RPMI8226 (cell line): Measurements from ENCODE around the gene TMEM132D.

Experiments used
- DNase-seq: peaks from one replicate; pipeline ENCODE4 v3.0.0-alpha.2; 2015

Gene TMEM132D

DNA sequence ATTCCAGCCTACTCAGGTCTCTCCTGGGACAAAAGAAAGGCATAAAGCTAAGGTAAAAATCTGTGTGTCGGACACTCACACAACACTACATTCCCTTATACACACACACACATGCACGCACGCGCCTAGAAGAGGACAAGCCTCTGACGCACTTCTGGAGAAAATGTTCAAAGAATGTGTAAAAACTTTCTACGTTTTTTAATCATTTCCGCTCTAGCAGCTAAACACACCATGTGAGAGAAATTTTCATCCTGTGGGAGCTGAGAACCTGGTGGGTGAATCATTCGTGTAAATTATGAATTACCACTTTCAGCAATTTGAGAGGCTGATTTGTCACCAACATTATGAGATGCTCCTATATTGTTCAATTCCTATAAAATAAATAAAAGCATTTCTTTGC, 494.5 kb downstream of the TMEM132D start:
- no peak for DNase-seq

DNA sequence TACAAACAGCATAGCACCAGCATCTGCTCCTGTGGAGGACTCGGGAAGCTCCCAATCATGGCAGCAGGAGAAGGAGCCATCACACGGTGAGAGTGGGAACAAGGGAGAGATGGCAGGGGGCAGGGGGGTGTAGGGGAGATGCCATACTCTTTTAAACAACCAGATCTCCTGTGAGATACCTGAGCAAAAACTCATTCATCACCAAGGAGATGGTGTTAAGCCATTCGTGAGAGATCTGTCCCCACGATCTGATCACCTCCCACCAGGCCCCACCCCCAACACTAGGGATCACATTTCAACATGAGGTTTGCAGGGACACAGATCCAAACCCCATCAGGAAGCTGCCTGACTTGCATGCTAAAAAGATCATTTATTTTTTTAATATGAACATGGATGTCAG, 499.3 kb downstream of the TMEM132D start:
- no peak for DNase-seq

DNA sequence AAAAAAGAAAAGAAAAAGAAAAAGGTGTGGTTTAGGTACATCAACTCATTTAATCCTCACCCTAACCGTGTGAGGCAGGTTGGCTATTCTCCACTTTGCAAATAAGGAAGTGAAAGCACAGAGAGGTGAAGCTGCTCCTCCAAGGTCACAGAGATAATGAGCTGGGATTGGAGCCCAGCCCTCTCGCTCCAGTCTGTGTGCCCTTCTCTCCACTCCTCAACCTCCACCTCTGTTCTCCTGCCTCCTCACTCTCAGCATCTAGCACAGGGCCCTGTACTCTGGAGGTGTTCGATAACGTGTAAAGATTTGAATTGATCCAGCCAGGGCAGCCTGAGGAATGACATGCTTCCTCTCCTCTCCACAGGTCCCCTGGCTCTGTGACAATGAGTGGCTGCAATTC, 502.3 kb downstream of the TMEM132D start:
- peak; percentile 55 for DNase-seq

DNA sequence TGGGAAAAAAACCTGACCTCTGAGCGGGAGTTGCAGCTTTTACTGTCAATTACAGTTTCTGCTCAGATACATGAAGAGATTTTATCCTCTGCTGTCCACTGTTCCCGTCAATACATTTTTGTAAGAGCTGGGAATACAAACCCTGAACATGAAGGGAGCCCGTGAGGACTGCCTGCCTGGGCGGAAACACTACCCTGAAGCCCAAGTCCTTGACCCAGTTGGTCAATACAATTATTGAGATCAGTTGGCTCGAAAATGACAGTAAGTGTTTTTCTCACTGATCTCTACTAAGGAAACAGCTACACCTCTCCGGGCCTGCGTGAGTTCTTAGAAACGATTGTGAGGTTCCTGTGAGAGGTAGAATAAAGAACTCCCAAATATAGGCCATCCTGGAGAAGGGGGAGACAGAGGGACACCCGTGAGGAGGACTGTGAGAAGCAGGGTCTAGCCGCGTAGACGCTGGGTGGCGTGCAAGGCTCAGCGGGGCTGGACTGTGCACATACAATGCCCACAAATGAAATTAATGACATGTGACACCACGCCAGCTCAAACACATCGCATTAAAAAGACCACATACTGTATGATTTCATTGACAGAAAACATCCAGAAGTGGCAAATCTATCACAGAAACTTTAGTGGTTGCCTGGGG, 509.5 kb downstream of the TMEM132D start:
- no peak for DNase-seq

DNA sequence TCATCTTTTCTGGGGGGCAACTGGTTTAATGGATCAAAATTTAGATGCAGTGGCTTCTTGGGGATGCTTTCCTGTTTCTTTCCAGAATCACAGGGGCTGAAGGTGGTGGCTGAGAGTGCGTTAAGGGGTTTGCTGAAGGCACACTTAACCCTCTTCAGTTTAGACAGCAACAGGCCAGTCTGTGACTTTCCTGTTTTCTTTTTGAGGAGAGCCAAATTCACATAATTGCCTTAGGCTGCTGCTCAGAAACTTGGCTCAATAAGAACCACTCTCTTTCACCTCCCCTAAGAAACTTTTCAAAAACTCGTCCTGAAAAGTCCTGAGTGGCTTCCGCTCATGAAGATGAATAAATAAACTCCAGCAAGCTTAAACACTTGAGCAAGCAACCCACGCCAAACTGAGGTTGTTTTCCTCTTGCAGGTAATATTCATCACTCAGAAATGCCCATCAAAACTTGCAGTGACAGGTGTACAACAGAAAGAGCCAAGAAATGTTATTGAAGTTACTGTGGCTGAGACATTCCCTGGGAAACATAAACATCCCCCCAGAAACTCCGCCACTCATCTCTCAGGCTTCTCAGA, 510.4 kb downstream of the TMEM132D start:
- no peak for DNase-seq

DNA sequence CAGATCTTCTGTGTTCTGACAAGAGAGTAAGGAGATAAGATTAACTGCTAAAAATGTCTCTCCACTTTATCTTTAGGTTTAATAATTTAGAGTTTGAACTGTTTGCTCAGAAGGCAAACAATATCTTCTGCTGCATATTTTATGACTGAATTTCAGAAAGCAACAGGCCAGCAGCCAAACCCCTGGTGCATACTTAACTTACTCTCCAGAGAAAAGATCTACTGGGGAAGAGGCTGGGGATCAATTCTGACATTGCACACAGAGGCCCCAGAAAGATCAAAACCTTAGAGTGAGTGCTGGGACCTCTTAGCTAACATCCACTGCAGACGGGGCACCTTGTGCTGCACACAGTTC, 518.2 kb downstream of the TMEM132D start:
- no peak for DNase-seq

DNA sequence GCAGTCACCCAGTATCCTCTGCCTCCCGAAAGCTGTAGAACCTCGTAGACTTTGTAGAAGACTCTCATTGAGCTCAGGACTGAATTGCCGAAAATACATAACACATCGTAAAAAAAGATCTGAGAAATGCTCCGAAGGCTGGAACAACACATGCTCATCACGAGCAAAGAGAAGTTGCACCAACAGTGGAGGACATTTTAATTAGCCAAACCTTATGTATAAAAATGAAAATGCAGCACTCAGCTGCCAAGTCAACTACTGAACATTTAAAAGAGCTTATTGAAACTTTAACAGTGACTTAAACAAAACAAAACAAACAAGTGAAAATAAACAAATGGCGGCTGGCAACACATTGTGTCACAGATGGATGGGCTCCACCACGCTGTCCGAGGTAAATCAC, 519.9 kb downstream of the TMEM132D start:
- no peak for DNase-seq

DNA sequence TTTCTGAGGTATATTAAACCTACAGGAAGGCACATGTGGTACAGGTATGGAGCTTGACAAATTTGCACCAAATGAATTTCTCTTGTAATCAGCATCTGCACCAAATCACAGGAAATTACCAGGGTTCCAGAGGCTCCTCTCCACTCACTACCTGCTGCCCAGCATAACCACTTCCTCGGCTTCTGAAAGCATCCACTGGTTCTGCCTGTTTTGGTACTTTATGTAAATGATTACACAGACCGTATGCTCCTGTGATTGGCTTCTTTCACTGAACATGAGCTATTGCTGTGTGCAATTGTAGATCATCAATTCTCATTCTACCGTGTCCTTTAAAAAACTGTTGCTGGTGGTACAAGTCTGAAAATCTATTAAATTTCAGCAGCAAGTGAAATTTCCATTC, 522.1 kb downstream of the TMEM132D start:
- DNase-seq: no peak

DNA sequence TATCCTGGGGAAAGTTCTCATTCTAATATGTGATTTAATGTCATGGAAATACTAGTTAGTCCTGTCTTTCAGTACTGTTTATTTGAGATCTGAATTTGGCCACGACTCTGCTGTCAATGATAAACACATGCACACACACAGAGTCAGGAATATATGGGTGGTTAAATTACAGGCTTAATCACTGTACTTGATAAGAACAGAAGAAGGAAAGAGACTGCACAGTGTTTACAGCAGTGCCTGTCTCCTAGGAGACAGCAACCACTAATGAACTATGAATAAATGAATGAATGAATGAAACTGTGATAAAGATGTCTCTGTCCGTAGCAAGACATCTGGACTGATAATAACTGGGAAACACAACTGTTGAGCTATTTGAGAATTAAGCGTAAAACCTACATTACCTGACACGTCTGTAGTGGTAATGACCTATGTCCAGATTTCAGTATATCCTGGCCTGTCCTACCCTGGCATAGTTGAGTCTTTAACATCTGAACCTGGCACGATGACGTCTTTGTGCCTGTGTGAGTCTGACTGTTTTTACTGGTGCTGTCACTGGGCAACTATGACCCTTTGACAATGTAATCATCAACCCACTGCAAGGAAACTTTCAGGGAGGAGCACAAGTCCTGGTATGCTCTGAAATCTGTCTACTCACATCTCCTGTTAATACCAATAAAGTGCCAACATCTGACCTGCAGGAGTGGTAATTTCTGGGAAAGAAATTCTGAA, 524.6 kb downstream of the TMEM132D start:
- no peak for DNase-seq

DNA sequence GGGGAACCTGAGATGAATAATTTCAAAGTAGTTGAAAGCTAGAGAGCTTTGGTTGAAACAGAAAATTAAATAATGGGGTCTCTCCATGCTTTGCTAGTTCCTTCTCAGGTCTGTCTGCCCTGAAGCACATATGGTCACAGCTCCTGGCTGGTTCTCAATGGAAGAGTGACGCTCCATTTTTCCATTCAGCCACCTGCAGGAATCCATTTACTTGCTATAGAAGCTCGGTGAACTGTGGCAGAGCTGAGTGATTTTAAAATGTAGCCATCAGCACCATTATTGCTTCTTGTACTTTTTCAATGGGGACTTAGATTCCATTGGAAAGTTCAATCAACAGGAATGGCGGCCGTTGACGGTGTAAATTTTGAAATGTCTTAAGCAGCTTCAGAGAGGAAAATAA, 525.3 kb downstream of the TMEM132D start:
- no peak for DNase-seq

DNA sequence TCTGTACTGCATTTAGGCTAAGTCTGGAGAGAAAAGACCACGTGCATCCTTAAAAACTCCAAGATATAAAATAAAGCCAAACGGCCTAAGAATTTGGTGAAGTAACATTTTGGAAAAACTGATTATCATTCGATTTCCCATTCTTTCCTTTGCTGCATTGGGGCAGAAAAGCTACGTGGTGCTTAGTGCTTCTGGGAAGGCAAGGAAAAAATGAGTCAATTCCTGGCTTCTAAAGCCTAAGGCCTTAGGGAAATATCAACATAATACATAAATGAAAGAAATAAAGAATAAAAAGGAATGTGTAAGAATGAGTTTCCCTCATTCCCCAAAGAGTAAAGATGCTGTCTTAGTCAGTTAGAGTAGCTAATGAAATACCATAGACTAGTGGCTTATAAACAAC, 530.1 kb downstream of the TMEM132D start:
- no peak for DNase-seq

DNA sequence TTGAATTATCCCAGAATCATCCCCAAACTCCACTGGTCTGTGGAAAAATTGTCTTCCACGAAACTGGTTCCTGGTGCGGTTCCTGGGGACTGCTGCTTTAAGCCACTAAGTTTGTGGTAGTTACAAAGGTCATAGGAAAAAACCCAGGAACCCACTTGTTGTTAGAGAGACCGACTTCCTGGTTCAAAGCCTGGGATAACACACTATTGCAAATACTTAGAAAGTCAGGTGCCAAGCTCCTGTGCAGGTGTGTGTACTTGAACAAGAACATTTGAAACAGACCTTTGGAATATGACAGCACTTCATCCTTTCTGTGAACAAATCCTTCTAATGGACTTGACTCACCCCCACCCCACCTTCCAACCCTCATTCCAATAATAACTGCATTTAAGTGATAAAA, 530.9 kb downstream of the TMEM132D start:
- DNase-seq: no peak

DNA sequence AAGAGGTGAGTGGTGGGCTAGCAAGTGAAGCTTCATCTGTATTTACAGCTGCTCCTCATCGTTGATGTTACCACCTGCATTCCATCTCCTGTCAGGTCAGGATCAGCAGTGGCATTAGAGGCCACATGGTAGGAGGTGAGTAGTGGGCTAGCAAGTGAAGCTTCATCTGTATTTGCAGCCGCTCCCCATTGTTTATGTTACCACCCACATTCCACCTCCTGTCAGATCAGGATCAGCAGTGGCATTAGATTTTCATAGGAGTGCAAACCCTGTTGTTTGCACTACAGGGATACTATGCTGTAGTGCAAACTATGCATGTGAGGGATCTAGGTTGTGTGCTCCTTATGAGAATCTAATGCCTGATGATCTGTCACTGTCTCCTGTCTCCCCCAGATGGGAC, 531.5 kb downstream of the TMEM132D start:
- no peak for DNase-seq

DNA sequence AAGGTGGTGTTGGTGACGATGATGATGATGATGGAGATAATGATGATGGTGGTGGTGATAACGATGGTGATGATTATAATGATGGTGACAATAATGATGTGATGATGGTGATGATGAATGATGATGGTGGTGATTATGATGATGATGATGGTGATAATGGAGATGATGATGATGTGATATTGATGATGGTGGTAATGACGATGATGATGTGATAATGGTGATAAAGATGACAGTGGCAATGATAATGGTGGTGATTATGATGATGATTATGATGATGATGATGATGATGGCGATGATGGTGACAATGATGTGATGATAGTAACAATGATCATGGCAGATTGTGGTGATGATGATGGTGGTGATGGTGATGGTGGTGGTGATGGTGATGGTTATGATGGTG, 532.6 kb downstream of the TMEM132D start:
- DNase-seq: no peak

DNA sequence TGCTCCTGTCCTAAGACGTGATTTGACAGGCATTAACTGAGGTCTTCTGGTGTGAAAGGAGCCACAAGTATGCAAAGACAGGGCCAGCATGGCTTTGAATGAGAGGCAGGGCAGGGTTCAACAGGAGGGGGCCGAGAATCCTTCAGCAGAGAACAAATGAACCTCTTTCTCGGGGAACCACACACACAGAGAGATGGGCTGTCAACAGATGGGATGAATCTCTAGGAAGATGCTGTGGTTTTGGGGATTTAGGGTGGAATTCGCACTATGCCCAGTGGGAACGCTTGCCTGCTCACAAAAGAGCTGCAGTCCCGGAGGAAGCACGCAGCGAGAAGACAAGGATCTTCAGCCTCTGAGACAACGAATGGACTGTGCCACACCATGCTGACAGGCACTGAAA, 537.2 kb downstream of the TMEM132D start:
- no peak for DNase-seq

DNA sequence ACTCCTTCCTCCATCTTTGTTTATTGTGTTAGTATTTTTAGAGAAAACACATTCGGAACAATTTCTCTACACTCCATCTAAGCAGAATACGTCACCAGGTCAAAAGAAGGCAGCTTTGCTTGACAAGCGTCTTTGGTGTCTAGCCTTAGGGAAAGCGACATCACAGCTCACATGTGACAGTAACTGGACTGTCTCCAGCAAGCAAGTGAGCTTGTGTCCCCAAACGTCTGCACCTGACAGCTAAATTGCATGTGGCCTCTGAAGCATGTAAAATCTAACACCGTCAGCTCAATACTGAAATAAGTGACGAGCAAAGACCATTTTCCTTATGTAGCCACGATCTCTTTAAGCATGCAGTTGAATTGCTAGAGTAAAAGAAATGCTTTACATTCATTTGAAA, 540.8 kb downstream of the TMEM132D start:
- no peak for DNase-seq

DNA sequence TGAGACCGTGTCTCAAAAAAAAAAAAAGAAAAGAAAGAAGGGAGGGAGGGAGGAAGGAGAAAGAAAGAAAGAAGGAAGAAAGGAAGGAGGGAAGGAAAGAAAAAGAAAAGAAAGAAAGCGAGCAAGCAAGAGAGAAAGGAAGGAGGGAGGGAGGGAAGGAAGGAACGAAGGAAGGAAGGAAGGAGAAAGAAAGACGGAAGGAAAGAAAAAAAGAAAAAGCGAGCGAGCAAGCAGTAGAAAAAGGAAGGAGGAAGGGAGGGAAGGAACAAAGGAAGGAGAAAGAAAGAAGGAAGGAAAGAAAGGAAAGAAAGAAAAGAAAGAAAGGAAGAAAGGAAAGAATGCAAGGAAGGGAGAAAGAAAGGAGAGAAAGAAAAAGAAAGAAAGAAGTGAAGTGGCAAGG, 546.6 kb downstream of the TMEM132D start:
- DNase-seq: no peak

DNA sequence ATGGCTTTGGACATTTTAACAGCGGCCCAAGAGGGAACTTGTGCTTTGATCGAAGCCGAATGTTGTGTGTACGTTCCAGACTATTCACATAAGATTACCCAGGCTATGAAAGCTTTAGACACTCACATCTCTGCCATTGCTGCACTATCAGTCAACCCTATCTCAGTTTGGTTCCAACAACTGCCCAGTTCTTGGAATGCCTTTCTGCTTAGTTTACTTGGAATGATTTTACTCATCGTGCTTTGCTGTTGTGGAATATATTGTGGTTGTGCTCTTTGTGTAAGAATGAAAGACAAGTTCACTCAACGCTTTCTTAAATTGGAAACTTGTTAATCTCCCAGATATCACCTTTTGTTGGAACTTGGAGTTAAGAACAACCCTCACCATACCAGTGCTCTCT, 552.3 kb downstream of the TMEM132D start:
- DNase-seq: no peak

DNA sequence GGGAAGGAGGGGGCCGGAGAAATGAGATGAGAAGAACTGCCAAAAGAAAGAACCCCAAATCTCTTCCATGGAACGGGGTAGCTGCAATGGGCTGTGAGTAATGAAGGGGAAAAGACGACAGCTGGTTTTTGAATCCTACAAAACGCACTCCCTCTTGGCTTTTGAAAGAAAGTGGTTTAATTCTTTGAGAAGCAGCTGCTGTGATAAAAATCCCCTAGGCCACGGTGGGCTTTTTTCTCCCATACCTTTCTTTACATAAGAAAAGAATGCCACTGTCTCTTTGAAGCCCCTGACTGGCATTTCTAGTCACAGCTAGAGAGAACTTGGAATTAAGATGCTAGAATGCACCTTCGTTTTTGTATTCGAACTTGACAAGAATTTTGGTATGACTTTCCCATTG, 564.5 kb downstream of the TMEM132D start:
- no peak for DNase-seq

DNA sequence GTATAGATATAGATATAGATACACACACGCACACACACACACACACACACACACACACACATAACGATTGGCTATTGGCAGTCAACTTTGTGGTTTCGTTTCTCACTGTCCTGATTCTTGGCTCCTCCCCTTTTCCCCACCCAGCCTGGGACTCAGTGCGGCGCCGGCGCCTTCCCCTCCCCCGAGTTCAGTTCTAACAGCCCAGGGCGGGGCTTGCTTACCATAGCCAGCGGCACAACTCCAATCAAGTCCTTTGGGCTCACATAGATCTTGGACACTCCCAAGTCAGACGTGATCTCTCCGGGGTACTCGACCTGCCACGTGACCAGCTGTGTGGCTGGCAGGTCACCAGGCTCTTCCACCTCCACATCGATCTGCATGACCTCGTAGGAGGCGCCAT, 566.4 kb downstream of the TMEM132D start:
- DNase-seq: no peak

DNA sequence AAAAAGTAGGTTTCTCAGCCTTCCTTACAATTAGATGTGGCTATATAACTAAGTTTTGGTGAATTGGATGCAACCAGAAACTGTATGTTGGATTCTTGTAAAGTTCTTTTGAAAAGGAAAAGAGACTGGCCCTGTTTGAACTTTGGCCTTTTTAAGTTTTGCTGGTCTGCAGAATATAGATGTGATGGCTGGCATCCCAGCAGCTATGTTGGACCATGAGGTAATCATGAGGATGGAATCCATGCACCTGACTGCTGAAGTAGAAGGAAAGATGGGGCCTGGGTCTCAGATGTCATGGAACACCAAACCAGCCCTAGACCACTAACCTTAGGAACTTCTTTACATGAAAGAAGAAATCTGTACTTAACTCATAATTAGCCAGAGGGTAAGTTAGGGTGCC, 568.1 kb downstream of the TMEM132D start:
- DNase-seq: no peak

DNA sequence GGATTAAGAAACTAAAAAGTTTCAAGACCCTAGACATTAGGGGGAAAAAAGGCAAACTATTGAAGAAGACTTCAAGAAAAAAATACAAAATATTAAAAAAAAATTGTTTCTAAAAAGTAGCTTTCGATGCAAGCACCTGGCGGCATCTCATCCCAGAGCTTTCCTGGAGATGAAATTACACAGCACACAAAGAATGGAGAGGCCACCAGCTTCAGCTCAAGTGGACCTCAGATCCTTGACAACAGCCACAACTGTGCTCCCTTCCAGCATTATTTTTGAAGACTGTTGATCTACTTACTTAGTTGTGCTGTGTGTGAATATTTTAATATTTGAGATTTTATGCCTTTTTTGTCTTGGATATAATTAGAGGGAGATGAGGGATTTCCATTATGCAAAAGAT, 571.5 kb downstream of the TMEM132D start:
- no peak for DNase-seq

DNA sequence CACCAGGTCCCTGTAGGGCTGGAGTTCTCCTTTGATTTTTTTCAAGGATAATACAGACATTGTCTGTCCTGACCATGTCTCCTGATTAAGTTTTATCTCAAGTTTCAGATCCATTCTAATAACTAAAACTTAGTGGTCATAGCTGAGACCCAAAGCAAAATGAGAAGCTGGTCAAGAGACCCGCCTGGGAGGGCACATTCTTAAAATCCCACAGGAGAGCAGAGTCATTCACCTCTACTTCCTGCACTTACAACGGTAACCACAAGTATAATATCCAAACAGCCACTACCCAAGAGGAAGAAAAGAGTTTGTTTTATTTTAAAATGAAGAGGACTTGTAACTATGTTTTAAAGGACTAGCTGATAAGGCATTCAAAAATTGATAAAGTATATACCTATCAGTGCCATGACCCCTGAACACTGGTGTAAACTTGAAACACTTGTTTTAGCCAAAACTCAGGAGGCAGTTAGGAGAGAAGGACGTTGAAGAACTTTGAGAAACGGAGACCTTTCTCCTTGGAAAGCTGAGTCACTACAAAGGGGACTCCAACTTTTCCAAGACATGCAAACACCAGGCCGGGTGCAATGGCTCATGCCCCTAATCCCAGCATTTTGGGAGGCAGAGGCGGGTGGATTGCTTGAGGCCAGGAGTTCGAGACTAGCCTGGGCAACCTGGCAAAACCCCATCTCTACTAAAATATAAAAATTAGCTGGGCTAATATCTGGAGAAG, 572.3 kb downstream of the TMEM132D start:
- DNase-seq: no peak

DNA sequence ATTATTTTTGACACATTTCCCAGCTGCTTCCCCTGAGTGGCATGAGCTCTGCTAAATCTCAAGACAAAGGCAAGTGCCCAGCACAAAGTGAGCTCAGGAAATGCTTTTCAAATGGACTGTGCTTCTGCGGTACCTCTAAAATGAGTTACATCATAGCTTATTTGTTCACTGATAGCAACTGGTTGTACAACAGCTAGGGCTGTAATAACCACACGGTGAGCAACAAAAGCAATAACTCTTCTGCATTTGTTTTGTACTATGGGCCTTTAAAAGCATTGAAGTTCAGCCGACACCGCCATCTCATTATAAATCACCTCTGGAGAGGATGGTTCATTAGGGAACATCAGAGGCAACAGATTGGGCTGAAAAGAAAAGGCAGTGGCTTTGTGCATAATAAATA, 575.6 kb downstream of the TMEM132D start:
- no peak for DNase-seq
